HG03139 (cell line): ENCODE measurements around the gene CDH10.

Source experiments
- ATAC-seq: cut with Tn5 transposase; IDR thresholded peaks from one replicate; pipeline ENCODE4 v1.9.1; 2021; ENCODE audit not compliant: unreplicated experiment

CDH10 gene

DNA sequence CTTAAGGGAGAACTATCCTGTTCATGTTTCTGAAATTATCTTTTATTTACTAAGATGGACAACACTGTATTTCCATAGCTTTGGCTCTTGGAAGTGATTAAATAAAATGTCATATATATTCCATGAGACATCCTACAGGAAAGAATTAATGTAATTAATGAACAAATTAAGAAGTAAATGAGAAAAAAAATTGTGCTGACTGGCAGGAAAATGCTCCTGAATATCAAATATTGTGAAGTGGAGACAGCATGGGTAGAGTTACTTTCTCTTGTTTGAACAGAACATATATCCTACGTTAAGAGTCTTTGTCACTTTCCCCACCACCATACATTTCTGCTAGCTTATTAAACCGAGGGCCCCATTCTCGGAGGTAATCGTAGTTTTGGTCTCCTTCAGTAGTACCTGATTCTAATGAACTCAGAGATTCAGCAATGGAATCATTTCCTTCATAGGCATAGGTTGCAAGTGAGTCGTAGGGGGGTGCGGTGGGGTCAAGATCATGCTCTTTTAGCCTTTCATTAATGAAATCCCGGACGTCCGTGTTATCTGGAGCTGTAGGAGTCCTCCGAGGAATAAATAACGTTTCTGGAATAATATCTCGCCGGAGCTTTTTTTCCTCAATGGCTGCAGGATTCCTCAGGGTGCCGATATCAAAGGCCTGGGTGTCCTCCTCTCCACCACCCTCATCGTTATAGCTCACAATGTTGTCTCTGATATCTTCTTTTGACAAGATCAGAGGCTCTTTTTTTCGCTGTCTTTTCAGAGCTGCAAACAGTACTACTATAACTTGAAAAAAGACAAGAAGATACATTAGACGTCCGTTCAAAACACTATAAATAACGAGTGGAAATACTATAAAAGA, 157.2 kb downstream of the CDH10 start:
- ATAC-seq: no peak

DNA sequence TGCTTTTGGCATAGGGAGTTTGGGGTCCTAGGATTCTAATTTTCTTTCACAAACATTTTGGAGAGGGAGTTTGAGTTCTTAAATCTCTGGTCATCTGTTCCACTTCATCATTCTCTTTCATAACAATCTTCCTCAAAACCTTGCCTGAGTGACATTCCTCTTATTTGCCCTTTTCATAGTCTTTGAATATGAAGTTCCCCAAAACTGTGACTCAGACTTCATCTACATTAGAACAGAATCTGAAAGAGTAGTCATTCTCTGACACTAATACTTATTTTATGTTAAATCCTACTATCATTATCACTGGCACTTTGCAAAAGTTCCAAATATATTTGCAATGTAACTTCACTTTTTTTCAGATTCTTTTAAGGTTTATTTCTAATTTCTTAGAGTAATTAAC, 163.8 kb downstream of the CDH10 start:
- no peak for ATAC-seq

DNA sequence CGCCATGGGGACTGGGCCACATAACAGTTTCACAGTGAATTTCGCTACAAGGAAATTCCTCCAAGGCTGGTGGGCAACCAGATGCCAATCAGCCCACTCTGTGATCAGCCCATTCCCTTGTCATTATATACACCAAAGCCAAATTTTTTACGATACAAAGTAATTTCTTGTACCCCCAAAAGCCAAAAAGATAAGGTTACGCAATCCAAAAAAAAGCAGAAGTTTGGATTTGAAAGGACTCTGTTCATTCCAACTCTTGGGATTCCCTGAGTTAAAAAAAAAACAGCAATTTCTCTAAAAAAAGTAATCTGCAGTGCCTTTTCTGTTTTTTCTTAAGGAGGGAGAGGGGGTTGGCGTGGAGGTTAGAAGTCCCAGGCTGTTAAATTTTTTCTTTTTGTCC, 166.8 kb downstream of the CDH10 start:
- no peak for ATAC-seq

DNA sequence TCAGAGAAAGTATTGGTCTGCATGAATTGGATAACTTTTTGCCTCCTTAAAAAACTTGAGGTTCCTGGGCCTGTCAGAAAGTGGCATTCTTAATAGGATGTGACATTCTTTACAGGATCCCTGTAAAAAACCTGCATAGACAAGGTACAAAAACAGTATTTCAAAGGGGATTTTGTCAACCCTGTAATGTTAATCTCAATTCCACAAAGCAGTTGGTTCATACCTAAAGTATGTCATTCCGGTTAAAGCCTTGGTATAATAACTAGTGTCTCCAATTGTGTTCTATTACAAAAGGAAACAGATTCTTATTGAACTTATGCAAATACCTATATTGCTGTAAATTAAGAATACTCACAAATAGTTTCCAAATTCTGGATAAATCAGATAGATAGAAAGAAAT, 169.7 kb downstream of the CDH10 start:
- no peak for ATAC-seq

DNA sequence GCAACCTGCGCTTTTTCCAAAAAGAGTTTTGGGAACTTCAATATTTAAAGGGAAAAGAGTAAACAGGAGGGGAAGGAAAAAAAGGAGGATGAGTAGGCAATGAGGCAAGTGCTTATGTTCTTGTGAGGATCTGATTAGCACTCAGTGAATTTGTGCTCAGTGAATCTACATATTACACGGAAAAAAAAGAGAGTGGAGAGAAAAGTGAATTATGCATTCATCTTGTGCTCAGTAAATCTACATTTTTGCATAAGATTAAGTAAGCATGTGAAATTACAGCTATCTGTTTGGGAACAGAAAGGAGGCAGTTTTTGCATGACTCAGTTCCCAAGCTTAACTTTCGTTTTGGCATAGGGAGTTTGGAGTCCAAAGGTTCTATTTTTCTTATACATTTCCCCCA, 170.1 kb downstream of the CDH10 start:
- ATAC-seq: no peak

DNA sequence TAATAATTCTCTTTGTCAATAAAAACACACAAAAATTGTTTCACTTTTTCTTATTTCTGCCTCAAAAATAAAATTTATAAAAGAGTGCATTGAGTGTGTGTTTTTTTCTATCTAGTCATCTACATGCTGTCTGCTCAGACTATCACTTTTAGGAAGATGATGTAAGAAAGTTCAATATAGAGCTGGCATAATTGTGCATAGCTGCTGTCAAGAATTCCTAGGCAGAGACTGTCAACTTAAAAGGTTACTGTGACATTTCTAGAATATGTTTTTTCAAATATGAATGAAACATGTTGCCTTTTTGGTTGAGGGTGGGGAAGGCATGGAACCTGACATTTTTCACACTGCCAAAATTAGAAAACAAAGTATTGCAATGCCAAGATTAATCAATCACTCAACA, 172.3 kb downstream of the CDH10 start:
- ATAC-seq: no peak

DNA sequence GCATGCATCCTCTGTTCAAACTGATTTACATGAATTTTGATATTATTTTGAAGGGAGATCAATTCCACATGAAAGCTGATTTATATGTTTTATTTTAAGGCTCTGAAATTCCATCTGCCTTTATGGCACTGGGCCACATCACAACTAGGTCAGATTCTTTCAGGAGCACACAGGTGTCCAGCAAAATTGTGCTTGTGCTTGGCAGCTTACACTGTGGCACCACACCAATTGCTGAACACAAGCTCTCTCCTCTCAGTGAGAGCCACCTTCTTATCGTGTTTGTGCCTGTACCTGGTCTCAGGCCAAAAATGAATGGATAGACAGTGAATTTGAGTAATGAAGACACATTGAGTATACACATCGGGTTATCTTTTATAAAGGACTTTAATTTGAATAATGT, 200.4 kb downstream of the CDH10 start:
- no peak for ATAC-seq

DNA sequence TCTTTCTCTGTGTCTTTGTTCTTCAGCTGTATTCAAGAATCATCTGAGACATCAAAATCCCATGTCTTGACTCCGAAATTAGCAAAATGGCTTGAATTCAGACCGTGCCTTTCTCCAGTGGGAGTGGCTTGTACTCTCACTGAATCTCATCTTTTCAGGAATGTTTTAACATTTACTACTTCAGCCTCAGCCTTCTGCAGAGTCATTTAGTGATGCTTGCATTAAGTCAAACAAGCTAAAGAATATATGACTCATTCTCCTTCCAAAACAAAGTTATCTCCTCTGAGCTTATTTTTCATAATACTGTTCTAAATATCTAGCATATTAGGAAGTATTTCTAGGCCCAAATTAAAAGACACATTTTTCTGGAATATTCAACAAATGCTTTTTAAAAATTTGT, 205.3 kb downstream of the CDH10 start:
- no peak for ATAC-seq
